ENCODE results near the gene FPGS. TPM values are rescaled to one million over a fixed set of nuclear protein-coding genes. Genes with fewer than 3 reads are reported as not detected.

The FPGS gene
- polyA plus RNA-seq, 4 donors: 41.5 to 46.2 (median 42.6) TPM

DNA sequence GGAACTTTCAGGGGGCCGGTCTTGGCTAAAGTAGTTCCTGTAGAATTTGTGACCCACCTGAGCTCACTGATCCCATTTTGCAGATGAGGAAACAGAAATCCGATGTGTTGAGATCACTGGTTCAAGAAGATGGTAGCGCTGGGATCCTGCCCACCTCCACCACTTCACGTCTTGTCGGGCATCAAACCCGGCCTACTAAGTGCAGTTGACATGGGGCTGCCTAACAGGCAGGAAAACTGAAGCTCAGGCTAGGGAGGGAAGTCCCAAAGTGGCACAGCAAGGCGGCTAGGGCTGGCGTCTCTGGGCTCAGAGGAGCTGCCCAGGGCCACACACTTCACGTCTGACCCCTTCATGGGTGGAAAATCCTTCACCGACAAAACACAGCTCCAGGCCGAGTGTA is 52.3 kb downstream of the FPGS start:
- DNase-seq (ENCODE audit: low read depth in 4 of 4, low spot score in 3 of 4): no peak

DNA sequence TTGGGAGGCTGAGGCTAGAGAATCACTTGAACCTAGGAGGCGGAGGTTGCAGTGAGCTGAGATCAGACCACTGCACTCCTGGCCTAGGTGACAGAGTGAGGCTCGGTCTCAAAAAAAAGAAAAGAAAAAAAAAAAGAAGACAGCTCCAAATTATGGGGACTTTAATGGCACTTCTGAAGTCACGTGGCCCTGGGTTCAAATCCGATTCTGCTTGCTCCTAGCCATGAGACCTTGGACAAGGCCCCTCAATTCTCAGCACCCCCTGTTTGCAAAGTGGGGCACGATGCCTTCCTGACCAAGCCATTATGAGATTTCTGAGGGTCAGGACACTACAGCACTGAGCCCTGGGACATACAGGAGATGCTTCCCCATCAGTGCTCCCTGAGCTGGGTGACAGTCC is 52.8 kb downstream of the FPGS start:
- no peak for DNase-seq (ENCODE audit: low read depth in 4 of 4, low spot score in 3 of 4)

DNA sequence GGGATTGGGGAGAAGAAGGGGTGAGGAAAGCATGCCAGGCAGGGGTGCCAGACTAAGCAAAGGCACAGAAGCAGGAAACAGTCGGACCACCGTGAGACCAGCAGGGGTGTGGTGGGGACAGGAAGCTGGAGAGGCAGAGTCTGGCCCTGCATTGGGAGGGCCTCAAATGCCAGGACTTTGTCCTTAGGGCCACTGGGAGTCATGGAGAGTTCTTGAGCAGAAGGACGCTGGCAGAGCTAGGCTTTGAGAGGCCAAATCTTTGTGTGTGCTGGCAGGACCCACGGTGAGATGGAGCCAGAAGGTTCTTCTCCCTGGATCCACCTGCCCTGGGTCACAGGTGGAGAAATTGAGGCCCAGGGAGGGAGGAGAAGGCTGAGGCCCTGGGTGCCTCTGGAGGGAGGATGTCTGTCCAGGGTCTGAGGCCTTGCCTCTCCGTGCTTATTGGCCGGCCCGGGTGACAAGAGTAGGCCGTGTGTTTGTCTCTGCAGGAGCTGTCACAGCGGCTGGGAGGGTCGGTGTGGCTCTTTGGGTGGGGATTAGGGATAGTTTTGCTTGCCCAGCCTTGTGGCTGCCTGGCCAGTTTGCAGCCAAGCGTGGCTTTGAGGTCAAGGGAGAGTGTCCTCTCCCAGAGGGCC is 53.5 kb downstream of the FPGS start:
- DNase-seq (ENCODE audit: low read depth in 4 of 4, low spot score in 3 of 4): no peak

DNA sequence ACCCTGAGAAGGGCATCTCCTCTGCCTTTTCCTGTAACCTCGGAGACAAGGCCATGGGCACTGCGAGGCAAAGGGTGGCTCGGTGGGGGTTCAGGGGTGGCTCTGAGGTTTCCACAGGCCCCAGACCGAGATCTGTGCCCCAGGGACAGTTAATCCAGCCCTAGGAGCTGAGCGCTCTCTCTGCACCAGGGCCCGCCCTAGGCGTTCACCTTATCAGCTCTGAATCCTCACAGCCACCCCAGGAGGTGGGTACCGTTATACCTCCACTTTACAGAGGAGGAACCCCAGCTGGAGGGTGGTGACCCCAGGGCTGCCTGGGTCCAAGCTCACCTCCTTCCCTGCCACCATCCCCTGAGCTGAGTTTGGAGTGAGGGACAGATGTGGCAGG is 54.0 kb downstream of the FPGS start:
- no peak for DNase-seq (ENCODE audit: low read depth in 4 of 4, low spot score in 3 of 4)

DNA sequence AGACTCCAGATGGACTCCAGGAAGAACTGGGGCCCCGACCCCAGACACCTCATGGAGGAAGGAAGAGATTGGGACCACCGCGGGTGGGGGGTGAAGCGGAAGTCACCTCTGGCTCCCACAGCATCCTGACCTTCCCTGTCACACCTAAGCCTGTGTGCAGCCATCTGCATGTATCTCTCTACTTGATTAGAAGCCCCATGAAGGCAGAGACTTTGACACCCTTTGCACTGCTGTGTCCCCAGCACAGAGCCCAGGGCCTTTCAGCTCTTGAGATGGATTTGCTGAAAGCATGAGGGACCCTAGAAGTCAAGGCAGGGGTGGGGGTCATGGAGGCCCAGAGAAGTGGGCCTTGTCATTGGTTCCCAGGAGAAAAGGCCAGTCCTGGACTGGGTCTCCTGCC is 54.6 kb downstream of the FPGS start:
- no peak for DNase-seq (ENCODE audit: low read depth in 4 of 4, low spot score in 3 of 4)

DNA sequence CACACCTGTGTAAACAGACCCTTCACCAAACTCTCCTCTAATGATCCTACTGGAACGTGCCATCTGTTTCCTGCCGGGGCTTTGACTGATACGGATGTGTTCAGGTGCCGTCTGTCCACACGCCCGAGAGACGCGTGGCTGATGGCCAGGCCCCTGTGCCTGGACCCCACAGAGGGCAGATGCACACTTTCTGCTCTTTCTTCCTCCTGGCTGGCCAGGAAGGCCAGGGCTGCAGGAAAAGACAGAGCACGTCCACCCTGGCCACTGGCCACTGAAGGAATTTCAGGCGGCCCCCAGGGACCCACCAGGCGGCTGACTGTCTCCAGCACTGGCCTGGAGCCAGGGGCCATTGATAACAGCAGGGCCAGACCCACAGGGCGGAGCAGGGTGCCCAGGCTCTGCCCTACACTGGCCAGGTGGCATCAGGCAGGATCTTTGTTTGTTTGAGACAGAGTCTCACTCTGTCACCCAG is 55.4 kb downstream of the FPGS start:
- no peak for DNase-seq (ENCODE audit: low read depth in 4 of 4, low spot score in 3 of 4)

DNA sequence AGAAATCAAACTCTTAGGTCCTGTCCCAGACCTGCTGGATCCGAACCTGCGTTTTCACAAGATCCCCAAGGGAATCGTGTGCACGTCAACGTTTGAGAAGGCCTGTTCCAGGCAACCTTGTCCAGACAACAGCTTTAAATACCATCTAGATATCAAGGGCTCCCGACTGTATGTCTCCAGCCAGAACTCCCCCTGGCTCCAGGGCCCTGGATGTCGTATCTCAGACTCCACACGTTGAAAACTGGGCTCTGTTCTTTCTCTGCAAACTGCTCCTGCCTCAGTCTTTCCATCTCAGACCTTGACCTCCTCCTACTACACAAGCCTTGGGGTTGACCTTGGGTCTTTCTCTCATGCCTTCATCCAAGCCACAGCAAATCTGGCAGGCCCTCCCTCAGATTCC is 57.6 kb downstream of the FPGS start:
- DNase-seq (ENCODE audit: low read depth in 4 of 4, low spot score in 3 of 4): no peak

DNA sequence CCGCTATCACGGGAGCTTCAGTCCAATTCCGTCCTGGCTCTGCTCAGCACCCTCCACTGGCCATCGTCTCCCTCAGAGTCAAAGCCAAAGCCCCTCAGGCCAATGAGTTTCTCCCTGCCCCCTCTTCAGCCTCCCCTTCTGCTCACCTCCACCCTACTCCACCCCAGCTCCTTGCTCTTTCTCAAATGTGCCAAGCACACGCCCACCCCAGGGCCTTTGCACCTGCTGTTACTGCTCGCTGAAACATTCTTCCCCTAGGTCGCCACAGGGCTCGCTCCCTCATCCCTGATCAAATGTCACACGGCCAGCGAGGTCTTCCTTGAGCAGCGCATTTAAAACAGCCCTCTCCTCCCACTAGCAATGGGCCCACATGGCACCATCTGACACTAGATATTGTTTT is 58.1 kb downstream of the FPGS start:
- no peak for DNase-seq (ENCODE audit: low read depth in 4 of 4, low spot score in 3 of 4)

DNA sequence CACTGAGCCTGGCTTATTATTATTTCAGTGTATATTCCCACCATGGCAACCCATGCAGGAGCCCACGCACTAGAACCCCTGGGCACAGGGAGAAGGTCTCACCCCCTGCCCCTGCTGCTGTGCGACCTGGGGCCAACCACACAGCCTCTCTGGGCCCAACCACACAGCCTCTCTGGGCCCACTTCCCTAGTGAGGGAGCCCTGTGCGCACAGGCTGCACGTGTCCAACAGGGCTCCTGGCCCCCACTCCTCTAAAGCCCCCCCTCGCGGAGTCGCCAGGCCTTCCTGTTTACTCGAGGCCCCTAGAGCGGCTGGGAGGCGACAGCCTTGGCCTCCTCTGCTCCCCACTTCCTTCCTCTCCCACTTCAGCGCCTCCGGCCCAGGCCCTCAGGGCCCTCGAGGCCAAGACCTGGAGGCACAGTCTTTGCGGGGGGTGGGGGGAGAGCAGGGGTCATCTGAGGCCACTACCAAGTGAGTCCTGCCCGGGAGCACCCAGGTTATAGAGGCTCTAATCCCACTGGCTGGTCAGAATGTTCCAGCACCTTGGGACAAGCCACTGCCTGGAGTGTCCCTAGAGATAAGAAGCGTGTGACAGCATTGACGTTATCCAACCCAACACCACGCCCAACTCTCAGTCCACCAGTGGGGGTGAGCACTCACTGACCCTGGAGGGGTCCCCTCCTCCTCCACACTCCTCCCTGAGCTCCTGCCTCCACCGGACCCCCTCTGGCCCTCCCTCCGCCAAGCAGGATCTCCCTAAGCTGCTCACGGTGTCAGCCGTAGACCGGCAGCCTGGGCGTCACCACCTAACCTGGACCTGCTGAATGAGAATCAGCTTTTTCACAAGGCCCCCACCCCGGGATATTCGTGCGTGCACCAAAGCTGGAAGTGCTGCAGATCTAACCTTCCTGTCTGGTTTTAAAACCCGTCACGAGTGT is 59.7 kb downstream of the FPGS start:
- no peak for DNase-seq (ENCODE audit: low read depth in 4 of 4, low spot score in 3 of 4)

DNA sequence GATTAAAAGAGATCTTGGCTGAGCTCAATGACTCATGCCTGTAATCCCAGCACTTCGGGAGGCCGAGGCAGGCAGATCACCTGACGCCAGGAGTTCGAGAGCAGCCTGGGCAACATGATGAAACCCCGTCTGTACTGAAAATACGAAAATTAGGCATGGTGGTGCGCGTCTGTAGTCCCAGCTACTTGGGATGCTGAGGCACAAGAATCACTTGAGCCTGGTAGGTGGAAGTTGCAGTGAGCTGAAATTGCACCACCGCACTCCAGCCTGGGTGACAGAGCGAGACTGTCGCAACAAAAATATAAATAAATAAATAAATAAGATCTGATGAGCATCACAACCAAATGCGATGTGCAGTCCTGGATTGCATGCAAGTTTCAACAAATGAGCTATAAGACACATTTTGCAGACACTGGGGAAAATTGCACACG is 60.5 kb downstream of the FPGS start:
- no peak for DNase-seq (ENCODE audit: low read depth in 4 of 4, low spot score in 3 of 4)

Other genes with a start within 250 kb of the FPGS start
- 10 to 100 TPM; 27.2 to 33.1 (median 30.8) TPM for gene STXBP1, start 190.6 kb upstream of the FPGS start, polyA plus RNA-seq (ENCODE audit: insufficient read length in 4 of 4)
- 1 to 10 TPM; 3.8 to 5.7 (median 4.8) TPM for gene CFAP157, start 95.9 kb upstream of the FPGS start, polyA plus RNA-seq (ENCODE audit: insufficient read length in 4 of 4)
- gene PTRH1, start 87.2 kb upstream of the FPGS start, polyA plus RNA-seq (ENCODE audit: insufficient read length in 4 of 4): 10 to 100 TPM in 1 of 4 donors, 1 to 10 TPM in 3; 8.9 to 16.3 (median 9.5) TPM
- under 1 TPM; 0.12 to 0.24 (median 0.17) TPM for gene TTC16, start 86.8 kb upstream of the FPGS start, polyA plus RNA-seq (ENCODE audit: insufficient read length in 4 of 4)
- gene TOR2A, start 67.6 kb upstream of the FPGS start, polyA plus RNA-seq (ENCODE audit: insufficient read length in 4 of 4): 10 to 100 TPM; 12.4 to 19.1 (median 16.6) TPM
- gene SH2D3C, start 24.2 kb upstream of the FPGS start, polyA plus RNA-seq (ENCODE audit: insufficient read length in 4 of 4): 10 to 100 TPM; 15.1 to 18.6 (median 16.1) TPM
- 10 to 100 TPM; 64.6 to 83.1 (median 70.5) TPM for gene CDK9, start 16.8 kb upstream of the FPGS start, polyA plus RNA-seq (ENCODE audit: insufficient read length in 4 of 4)
- 10 to 100 TPM; 80.0 to 96.4 (median 94.8) TPM for gene ENG, start 51.8 kb downstream of the FPGS start, polyA plus RNA-seq (ENCODE audit: insufficient read length in 4 of 4)
- gene AK1, start 74.8 kb downstream of the FPGS start, polyA plus RNA-seq (ENCODE audit: insufficient read length in 4 of 4): 10 to 100 TPM; 40.7 to 53.8 (median 45.1) TPM
- gene ST6GALNAC6, start 96.7 kb downstream of the FPGS start, polyA plus RNA-seq (ENCODE audit: insufficient read length in 4 of 4): 10 to 100 TPM; 44.5 to 49.1 (median 46.9) TPM
- gene ST6GALNAC4, start 114.2 kb downstream of the FPGS start, polyA plus RNA-seq (ENCODE audit: insufficient read length in 4 of 4): 10 to 100 TPM; 11.3 to 15.6 (median 12.6) TPM
- 1 to 10 TPM; 1.0 to 2.3 (median 2.1) TPM for gene PIP5KL1, start 127.9 kb downstream of the FPGS start, polyA plus RNA-seq (ENCODE audit: insufficient read length in 4 of 4)
- gene DPM2, start 135.0 kb downstream of the FPGS start, polyA plus RNA-seq (ENCODE audit: insufficient read length in 4 of 4): 10 to 100 TPM; 36.0 to 38.2 (median 36.9) TPM
- gene EEIG1, start 178.1 kb downstream of the FPGS start, polyA plus RNA-seq (ENCODE audit: insufficient read length in 4 of 4): 10 to 100 TPM; 32.1 to 45.7 (median 37.3) TPM